M059J (cell line): ENCODE measurements around the gene EVI5. TPM values are rescaled to one million over a fixed set of nuclear protein-coding genes. Genes with fewer than 3 reads are reported as not detected.

ENCODE experiments used
- DNase-seq: peaks from one replicate; pipeline ENCODE4 v3.0.0-alpha.2; 2012; ENCODE audit warnings: low read depth
- total RNA-seq: library from RNA; depleted of rRNA; stranded (reverse); fragments of >200 nt; shearing (Covaris generic); gene quantifications from 2 replicates; pipeline ENCODE4 v1.2.3, GENCODE V29; 2014; rRNA removed

The EVI5 gene
- 3.0 and 7.7 TPM in 2 replicates for total RNA-seq

DNA sequence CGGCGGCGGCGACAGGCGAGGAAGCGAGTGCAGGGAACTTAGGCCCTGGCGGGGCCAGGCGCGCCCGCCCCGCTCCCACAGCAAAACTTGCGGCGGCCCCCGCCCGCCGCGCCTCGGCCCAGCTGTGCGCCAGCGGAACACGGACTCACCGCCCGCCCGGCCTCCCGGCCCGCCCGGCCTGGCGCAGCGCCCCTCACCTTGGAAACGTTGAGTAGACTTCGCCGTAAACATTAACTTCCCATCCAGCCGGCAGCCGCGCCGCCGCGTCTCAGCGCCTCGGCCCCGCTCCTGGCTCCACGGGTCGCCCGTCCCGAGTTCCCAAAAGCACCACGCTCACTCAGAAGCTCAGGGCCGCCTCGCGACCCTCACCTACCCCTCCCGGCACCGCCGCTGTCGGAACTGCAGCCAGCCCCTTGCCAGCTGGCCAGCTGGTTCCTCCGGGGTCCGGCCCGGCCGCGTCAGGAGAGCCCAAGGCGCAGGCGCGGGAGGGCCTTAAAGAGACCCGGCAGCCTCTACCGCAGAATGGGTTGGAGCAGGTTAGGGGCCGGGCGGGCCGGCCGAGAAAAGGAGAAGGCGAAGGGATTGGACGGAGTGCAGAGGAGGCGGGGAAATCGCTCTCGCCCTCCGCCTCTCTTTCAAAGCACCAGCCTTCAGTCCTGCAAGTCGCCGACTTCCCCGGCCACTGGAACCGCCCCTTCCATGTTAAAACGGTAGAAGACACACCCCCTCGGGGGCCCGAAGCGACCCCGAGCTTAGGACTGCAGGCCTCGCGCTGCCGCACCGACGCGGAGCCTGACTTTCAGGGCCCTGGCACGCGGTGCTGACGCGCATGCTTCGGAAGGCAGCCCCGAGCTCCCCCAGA lies at the start of gene EVI5:
EVI5 (minus strand) TSS at position 470 of the 862 bp plus-strand sequence. CDS start 48,562 bp downstream, outside the sequence.
- DNase-seq = peak; percentile 97

DNA sequence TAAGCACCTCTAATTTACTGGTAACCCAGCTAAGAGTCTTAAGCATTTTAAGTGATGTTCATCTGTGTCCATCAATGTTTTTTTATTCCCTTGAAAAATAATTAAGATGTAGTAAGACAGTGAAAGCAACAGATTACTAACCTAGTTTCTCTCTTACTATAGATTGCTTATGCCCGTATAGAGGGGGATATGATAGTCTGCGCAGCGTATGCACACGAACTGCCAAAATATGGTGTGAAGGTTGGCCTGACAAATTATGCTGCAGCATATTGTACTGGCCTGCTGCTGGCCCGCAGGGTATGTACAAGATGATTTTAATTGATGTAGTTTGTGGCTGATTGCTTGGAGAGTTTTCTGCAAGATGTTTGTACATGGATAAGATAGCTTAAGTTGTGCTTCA lies 49.7 kb upstream of the EVI5 start:
- no peak for DNase-seq

DNA sequence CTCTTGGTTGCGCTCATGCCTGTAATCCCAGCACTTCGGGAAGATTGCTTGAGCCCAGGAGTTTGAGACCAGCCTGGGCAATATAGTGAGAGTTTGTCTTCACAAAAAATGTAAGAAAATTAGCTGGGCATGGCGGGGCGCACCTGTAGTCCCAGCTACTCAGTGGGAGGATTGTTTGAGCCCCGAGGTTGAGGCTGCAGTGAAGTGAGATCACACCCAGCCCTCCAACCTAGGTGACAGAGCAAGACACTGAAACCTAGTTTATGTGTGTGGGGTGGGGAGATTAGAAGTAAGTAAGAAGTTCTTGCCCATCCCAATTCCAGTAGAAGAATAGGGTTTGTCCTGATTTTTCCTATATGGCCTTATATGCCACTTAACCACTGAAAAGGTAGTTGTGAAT lies 48.9 kb upstream of the EVI5 start:
- no peak for DNase-seq

DNA sequence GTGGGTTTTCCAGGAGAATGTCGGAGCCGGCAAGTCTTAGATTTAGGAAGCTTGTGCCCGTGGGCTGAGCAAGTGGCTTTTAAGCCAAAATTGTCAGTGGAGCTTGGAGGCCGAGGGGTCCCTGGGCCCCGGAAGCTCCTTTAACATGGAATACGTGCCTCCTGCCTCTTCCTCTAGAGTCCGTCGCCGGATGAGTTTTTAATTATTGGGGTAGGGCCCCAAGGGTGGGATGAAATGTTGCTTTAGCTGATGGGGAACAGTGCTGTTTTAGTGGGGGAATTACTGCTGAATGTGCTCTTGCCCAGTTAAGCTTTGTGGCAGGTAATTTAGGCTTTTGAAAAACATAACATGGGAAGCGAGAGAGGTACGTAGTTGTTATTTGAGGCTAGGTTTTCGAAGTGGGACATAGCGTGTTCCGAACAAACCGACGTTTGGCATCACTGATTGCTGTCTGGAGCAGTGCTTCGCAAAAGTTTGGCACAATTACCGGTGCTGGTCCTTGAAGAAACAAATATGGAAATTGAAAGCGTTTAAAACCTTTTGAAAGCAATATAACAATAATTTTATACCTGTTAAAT lies 47.7 kb upstream of the EVI5 start:
- no peak for DNase-seq

DNA sequence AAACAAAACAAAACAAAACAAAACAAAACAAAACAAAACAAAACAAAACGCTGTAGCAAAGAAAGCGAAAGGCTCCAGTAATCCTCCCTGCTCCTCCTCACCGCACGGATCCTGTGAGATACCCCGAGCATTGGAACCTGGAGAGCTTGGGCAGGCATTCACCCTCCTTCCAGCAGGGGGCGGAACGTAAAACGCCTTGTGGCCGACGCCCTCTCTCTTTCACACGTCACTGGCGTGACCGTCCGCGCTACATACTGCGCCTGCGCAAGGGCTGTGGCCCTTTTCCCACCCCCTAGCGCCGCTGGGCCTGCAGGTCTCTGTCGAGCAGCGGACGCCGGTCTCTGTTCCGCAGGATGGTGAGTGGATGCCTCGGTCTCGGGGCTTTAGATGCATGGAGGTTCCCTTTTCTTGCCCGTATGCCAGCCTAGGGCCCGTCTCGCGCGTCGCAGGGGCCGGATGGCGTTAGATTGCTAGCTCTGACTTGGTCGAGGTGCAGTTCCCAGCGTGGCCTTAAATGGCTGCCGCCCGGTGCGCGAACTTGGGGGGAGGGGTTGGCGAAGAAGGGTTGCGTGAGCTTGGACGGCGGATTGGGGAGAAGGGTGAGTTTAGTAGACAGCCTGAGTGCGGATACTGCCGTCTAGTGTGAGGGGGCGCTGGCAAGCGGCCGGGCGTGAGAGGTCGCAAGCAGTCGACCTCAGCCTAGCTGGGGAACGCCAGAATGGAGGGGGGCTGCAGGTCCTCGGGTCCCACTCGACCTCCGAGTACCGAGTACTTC lies 47.0 kb upstream of the EVI5 start, which contains the start of gene RPL5:
RPL5 (plus strand) TSS at position 279 of the 775 bp plus-strand sequence; CDS start at position 354, 75 bp downstream.
- peak; percentile 97 for DNase-seq

DNA sequence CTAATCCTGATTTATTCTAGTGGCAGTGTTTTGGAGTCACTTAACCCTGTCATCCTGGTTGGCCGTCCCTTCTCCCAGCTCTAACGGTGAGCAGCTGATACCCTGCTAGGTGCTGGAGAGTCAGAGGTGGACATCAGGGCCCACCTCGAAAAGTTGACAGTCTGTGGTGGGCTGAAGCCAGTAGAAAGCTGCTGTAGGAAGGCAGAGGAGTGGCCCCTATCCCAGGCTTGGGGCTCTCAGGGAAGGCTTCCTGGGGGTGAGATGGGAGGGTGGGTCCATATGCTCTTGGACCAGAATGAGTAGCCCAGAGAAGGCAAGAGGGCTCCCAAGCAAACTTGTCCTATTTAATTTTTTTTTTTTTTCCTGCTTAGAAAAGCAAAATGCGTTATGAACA lies 46.5 kb upstream of the EVI5 start:
- DNase-seq = no peak

DNA sequence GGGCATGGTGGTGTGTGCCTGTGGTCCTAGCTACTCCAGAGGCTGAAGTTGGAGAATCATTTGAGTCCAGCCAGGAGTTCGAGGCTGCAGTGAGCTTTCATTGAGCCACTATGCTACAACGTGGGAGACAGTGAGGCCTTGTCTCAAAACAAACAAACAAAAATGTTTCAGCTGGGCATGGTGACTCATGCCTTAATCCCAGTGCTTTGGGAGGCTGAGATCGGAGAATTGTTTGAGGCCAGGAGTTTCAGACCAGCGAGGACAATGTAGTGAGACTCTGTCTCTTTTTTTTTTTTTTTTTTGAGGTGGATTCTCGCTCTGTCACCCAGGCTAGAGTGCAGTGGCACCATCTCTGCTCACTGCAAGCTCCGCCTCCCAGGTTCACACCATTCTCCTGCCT lies 41.9 kb upstream of the EVI5 start:
- DNase-seq = peak; percentile 70

DNA sequence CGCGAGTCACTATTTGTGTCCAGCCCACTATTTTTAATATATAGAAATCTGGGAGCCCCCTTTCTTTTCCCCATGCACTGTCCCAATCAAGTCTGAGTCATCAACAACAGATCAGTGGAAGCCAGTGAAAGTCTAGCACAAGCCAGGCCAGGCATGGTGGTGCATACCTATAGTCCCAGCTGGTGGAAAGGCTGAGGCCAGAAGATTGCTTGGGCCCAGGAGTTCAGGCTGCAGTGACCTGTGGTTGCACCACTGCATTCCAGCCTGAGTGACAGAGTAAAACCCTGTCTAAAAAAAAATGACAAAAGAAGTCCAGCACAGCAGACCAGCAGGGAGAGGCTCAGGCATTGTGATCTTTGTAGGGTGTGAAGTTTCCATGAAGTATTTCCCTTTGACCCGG lies 38.0 kb upstream of the EVI5 start:
- peak; percentile 87 for DNase-seq

DNA sequence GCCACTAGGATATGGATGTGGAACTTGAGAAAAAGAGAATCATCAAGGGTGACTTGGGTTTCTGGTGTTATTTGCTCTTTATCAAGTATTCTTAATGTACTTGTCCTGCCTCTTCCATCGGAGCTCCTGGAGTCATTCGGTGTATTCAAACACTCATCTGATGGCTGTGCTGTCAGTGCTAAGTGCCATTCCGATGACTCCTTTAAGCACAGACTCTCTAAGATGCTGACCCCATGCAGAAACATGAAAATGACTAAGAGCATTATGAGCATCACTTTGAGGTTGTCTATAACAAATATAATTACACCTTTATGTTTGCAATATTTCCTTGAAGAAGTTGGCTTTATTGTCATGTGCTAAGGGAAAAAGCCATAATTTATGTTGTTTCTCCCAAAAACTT lies 35.6 kb upstream of the EVI5 start:
- DNase-seq = peak; percentile 48

DNA sequence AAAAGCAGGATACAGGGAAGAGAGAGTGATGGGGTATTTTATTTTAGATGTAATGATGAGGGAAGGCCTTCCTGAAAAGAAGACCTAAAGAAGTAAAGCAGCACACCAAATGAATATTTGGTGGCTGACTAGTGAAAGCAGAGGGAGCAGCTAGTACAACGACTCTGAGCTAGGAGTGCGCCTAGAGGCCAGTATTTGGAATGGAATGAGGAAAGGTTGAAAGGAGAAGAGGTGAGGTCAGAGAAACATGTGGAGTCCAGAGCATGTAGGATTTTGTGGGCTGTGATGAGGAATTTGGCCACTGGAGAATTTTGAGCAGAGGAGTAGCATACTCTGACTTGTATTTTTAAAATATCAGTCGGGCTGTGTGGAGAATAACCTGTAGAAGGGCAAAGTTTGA lies 35.1 kb upstream of the EVI5 start:
- peak; percentile 42 for DNase-seq

DNA sequence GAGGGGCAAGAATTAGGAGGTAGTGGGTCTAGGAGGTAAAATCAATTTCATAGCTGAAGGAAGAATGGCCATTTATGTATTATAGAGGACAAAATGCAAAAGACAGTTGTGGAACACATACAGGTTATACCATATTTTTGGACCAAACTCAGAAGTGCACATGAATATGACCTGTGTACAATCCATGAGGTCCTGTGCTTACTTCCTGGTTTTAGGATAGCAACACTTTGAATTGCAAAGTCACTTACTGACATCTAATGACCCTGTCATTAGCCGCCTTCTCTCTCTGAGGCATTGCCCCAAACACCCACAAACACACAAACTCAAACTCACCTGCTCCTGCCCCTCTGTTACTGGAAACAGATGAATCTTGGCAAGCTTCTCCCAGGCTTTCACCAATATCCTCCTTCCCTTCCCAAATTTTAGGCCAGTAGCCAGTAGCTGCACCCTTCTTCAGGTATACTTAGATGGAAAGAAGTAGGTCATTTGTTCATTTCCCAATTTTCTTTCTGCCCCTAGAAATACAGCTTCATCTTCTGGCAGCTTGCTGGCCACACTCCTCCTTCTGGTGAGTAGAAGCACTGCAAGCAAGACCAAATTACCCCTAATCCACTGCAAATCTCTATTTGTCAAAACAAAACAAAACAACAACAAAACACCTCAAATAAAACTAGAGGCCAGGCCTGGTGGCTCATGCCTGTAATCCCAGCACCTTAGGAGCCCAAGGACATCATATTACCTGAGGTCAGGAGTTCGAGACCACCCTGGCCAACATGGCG lies 33.3 kb upstream of the EVI5 start:
- no peak for DNase-seq

DNA sequence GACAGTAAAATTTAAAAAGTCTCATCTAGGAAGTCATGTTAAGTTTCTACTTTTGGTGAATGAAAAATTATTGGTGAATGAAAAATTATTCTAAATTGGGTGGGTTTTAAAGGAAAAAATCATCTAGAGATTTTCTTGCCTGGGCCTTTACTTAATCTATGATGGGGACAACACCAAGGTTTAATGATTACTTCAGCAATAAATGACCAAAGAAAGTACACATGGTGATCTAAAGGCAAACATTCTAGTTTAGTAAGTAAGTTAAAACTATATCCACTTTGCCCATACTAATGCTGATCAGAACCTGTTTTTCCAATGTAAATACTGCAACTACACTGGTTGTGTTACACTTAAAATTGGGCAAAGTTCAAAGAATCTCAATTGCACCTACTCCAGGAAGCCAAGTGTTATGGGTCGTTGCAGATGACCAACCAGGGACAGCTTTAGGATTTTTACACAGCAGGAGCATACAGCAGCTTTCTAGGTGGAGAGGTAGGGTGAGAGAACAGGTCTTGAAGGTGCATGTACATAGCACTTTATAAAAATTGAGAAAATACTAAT lies 32.3 kb upstream of the EVI5 start:
- no peak for DNase-seq

DNA sequence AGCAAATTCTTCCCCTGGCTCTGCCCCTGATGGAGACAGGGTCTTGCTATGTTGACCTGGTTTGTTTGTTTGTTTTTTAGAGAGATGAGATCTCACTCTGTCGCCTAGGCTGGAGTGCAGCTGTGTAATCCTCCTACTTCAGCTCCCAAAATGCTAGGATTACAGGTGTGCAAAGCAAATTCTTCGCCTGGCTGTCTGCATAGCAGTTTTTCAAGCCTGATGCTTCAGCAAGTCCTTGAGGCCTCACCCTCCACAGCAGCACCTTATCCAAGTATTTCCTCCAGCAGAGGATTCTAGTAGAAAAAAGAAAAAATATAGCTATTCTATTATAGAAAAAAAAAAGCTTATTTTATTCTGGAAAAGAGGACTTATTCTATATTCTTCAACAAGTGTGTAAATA lies 31.8 kb upstream of the EVI5 start:
- DNase-seq = no peak

DNA sequence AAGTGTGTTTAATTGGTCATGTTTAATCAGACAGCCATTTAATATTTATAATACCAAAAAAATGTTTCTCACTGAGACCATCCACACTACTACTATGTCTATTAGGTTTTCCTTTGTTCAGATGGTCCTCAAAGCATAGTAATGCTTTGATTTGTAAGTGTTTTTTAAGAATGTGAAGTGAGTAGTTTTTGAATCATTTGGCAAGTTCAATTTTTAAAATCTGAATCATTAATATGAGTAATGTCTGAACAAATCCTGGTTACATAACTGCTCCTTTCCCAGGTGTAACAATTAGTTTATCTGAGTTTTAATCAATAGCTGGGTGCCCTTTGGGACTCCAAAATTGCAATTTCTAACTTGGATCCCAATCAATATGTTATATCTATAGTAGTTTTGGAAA lies 23.5 kb upstream of the EVI5 start:
- DNase-seq = no peak

DNA sequence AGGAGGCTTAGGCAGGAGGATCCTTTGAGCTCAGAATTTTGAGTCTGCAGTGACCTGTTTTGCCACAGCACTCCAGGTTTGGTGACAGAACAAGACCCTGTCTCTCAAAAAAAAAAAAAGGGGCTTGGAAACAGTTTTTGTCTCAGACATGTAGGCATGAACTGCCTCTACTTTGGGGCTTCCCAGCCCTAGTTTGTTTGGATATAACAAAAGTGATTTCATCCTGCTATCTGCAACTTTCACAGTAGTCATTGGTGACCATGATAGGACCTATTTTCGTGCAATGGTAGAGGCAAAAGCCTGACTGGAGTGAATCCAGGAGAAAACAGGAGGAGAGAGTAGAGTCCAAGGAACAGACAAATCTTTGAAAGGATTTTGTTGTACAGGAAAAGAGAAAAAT lies 20.3 kb upstream of the EVI5 start:
- no peak for DNase-seq

DNA sequence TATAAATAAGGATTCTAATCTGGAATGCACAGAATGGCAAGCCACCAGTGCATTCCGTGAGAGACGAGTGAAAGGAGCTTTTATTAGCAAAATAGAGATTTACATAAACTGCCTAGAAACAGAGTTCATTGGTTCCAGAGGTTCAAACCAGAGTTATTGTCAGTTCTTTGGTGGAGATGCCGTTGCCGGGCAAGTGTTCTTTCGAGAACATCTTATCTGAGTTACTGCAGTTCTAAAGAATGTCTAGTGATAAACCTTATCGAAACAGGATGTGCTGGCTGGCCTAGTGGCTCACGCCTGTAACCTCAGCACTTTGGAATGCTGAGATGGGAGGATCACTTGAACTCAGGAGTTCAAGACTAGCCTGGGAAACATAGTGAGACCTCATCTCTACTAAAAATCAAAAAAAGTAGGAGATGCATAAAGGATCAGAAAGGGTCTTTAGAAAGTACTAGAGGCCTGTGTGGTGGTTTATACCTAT lies 19.9 kb upstream of the EVI5 start:
- peak; percentile 97 for DNase-seq

DNA sequence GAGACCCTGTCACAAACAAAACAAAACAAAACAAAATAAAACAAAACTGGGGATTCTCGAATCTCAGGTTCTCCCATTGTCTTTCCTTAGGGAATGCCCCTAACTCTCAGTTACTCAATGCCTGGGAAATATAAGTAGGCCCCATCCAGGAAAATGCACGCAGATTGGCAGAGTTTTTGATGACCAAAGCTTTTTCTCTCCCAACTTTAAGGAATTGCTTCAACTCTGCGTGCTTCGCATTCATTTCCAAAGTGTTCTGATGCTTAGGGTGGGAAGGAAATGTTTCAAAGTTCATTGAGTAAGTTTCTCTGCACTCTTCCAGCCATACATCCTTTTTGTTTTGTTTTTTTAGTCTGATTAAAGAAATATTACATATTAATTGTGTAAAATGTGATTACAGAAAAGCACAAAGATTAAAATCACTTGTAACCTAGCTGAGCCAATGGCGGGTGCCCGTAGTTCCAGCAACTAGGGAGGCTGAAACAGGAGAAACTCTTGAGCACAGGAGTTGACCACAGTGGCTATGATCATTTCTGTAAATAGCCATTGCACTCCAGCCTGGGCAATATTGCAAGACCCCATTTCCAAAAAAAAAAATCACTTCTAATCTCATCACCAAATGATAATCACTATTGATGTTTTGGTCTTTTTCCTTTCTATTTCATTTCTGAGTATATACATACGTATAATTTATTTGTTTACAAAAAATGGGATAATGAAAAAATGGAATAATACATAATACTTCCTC lies 18.4 kb upstream of the EVI5 start:
- DNase-seq = no peak

DNA sequence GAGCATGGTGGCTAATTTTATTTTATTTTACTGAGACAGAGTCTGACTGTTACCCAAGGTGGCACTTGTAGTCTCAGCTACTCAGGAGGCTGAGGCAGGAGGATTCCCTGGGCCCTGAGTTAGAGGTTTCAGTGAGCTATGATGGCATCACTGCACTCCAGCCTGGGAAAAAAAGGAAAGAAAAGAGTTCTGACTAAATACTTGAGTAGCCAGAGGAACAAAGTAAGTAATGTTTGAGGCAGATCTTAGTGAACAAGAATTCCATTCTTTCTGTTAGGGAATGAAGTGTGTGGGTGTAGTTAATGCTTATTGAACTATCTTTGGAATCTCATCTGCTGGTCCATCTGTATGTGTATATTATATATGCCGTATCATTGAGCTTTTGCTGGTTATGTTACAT lies 13.1 kb upstream of the EVI5 start:
- DNase-seq = no peak

DNA sequence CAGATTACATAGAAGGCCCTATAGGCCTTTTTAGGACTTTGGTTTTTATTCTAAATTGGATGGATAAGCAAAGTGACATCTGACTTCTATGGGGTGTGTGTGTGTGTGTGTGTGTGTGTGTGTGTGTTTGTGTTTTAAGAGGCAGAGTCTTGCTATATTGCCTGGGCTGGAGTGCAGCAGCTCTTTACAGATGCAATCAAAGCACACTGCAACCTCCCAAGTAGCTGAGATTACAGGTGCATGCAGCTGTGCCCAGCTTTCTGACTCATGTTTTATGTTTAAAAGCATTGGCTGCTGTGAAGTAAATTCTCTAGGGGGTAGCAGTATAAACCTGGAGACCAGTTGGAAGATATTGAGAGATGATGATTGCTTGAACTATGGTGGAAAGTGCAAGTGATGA lies 12.4 kb upstream of the EVI5 start:
- no peak for DNase-seq

DNA sequence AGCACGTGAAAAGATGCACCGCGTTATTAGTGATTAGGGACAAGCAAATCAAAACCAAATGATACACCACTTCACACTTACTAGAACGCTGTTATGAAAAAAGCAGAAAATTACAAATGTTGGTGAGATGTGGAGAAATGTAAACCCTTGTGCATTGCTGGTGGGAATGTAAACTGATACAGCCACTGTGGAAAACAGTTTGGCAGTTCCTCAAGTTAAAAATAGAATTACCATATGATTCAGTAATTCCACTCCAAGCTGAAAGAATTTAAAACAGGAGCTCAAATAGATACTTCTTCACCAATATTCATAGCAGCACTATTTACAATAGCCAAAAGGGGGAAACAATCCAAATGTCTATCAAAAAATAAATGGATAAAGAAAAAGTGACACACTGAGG lies 10.3 kb upstream of the EVI5 start:
- peak; percentile 30 for DNase-seq
